Neuron (in vitro differentiated cells): Measurements from ENCODE around the gene CRLF1.
"Not testable (repeated sequence)": the region's sequence is repeated elsewhere in the genome, so short reads cannot be mapped to it uniquely, and the experiment has no call there.

Source experiments
- H2AFZ ChIP-seq: one replicate; pipeline ENCODE4 v1.6.1; 2013; ENCODE audit warnings: low read depth, mild to moderate bottlenecking, inconsistent platforms, low read length, moderate library complexity
- H3K27me3 ChIP-seq: one replicate; pipeline ENCODE4 v1.6.1; 2013; ENCODE audit warnings: low read length; ENCODE audit not compliant: insufficient read depth
- H3K36me3 ChIP-seq: one replicate; pipeline ENCODE4 v1.6.1; 2013; ENCODE audit warnings: low read length; ENCODE audit not compliant: insufficient read depth
- H3K4me1 ChIP-seq: one replicate; pipeline ENCODE4 v1.6.1; 2013; ENCODE audit warnings: low read length; ENCODE audit not compliant: insufficient read depth
- H3K4me3 ChIP-seq: 2 replicates; pipeline ENCODE4 v1.5.1; 2013; ENCODE audit warnings: mild to moderate bottlenecking, low read length, moderate library complexity
- H3K9me3 ChIP-seq: one replicate; pipeline ENCODE4 v1.6.1; 2013; ENCODE audit warnings: low read length

Gene CRLF1

DNA sequence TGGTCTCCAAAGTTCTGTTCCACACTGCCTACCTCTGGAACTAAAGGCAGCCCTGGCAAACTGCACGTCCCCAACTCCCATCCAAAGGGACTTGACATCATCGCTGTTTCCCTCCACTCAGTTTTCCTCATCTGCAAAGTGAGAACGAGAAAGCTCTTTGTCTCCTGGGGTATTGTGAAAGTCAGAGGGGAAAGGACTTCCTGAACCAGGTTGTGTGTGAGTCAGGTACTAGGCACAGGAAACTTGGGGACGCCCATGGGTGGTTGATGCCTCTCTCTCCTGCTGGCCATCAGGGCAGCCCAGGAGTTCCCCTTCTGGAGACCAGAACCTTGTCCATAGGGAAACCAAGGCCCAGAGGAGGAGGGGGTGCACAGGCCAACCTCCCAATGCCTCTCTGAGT is 4.7 kb downstream of the CRLF1 start:
- no peaks in the 10 kb centered on the region for H3K36me3 ChIP-seq
- peaks cover 57% of the 10 kb centered on the region for H3K27me3 ChIP-seq
- no peaks in the 10 kb centered on the region for H3K9me3 ChIP-seq
- H3K4me3 ChIP-seq = no peak overlapping the region
- H2AFZ ChIP-seq = no peak overlapping the region
- peaks cover 16% of the 10 kb centered on the region for H3K4me1 ChIP-seq

DNA sequence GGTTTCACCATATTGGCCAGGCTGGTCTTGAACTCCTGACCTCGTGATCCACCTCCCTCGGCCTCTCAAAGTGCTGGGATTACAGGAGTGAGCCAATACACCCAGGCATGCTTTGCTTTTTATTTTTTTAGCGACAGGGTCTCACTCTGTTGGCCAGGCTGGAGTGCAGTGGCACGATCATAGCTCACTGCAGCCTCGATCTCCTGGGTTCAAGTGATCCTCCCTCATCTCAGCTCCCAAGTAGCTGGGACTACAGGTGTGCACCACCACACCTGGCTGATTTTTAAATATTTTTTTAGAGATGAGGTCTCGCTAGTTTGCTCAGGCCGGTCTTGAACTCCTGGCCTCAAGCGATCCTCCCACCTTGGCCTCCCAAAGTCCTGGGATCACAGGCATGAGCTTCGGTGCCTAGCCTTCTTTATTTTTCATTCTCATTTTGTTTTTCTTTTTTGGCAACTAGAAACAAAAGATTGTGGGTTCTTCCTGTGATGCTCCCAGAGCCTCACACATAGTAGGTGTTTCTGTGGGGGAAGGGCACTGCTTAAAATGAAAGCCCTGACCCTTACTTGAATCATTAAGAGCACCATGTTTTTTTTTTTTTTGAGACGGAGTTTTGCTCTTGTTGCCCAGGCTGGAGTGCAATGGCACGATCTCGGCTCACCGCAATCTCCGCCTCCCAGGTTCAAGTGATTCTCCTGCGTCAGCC is 5.8 kb downstream of the CRLF1 start:
- not testable (repeated sequence) for H3K36me3 ChIP-seq, H2AFZ ChIP-seq, H3K9me3 ChIP-seq, H3K4me3 ChIP-seq
- Histone ChIP-seq H3K27me3 (peaks cover 53% of the 10 kb centered on the region), H3K4me1 (peaks cover 16% of the 10 kb centered on the region)

DNA sequence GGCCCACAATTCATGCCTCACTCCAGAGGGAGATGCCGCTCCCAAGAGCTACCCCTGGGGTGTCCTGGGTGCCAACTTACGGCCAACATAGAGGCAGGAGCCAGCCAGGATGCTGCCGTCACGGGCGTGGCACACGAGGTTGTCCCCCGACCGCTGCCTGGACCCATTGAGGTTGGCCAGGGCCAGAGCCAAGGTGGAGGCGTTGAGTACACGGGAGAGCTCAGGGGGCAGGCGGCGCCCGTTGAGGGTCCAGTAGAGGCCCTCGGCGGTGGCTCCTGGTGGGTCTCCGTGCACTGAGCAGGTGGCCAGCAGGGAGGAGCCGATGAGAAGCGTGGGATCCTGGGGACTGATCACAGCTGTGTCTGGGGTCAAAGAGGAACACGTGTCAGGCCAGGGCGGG is 7.1 kb downstream of the CRLF1 start:
- Histone ChIP-seq H3K36me3 (no peaks in the 10 kb centered on the region), H3K27me3 (peaks cover 49% of the 10 kb centered on the region), H2AFZ (no peak overlapping the region)

DNA sequence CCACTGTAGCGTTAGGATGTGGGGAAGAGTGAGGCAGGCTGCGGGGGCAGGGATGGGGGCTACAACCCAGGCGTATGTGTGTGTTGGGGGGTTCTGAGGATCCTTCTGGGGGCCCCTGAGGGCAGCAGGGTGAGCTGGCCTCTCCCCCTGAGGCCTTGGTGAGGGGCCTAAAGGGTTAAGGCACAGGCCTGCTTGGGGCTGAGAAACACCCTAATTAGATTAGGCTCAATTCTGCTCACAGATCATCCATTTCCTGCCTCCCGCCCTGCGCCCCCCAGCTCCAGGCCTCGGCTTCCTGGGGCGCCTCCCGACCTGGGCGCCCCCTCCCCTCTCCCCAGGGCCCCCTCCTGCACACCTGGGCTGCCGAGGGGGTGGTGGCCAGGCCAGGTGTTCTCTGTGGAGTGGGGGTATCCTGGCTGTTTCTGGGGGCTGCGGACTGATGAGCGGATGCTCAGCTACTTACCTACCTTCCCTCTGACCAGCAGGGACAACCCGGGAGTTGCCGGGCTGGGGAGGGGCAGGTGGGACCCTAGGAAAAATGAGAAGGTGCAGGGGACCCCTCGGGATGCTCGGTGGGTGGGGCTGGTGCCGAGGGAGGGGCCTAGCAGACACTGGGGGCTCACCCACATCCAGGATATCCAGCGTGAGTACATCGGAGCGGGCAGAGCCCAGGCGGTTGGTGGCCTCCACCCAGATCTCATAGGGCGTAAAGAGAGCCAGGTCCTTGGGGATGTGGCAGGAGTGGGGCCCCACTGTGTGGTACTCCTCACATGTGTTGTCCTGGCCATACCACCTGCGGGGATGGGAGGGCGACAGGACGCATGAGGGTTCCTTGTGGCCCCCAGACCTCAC is 8.6 kb downstream of the CRLF1 start:
- no peak overlapping the region for H2AFZ ChIP-seq
- H3K9me3 ChIP-seq = no peaks in the 10 kb centered on the region
- peaks cover 9% of the 10 kb centered on the region for H3K4me1 ChIP-seq
- peaks cover 36% of the 10 kb centered on the region for H3K27me3 ChIP-seq
- H3K36me3 ChIP-seq = no peaks in the 10 kb centered on the region
- H3K4me3 ChIP-seq = no peak overlapping the region

More for the DNA sequence above, 7.1 kb downstream of the CRLF1 start:
- Histone ChIP-seq H3K4me3 (no peak overlapping the region), H3K9me3 (no peaks in the 10 kb centered on the region), H3K4me1 (peaks cover 18% of the 10 kb centered on the region)

DNA sequence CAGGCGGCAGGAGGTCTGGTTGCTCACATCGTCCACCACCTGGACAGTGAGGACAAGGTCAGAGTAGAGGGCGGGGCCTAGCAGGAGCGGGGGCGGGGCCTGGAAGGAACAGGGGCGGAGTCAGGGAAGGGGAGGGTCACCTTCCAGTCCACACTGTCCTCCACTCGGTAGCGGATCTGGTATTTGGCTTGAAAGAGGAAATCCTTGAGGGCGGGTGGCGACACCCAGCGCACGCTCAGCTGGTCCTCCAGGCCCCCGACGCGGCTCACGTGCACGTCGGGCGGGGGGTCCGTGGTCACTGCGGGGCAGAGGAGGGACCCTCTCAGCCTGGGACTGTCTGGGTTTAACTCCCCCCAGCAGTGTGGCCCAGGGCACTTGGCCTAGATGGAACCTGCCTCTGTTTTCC is 9.8 kb downstream of the CRLF1 start:
- H3K27me3 ChIP-seq = peaks cover 25% of the 10 kb centered on the region
- no peak overlapping the region for H2AFZ ChIP-seq
- H3K4me1 ChIP-seq = peaks cover 9% of the 10 kb centered on the region
- no peak overlapping the region for H3K4me3 ChIP-seq
- H3K36me3 ChIP-seq = no peaks in the 10 kb centered on the region
- H3K9me3 ChIP-seq = no peaks in the 10 kb centered on the region

DNA sequence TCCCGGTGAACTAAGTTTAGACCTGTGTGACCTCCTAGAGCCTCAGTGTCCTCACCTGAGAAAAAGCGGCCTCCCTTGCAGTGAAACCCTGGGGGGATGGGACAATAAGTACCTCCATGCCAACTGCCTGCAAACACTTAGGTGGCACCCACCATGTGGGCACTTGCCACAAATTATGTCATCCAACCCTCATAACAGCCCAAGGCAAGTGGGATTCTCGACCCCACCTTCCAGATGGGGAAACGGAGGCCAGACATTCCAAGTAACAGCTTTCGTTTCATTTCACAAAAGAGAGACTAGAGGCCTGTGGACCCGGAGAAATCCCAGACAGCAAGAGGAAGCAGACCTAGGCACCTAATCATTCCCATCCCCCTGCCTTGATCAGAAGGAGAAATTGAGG is 11.1 kb downstream of the CRLF1 start:
- Histone ChIP-seq H3K9me3 (no peaks in the 10 kb centered on the region), H2AFZ (no peak overlapping the region), H3K4me1 (peaks cover 9% of the 10 kb centered on the region), H3K27me3 (peaks cover 22% of the 10 kb centered on the region), H3K4me3 (no peak overlapping the region), H3K36me3 (peaks cover 7% of the 10 kb centered on the region)

DNA sequence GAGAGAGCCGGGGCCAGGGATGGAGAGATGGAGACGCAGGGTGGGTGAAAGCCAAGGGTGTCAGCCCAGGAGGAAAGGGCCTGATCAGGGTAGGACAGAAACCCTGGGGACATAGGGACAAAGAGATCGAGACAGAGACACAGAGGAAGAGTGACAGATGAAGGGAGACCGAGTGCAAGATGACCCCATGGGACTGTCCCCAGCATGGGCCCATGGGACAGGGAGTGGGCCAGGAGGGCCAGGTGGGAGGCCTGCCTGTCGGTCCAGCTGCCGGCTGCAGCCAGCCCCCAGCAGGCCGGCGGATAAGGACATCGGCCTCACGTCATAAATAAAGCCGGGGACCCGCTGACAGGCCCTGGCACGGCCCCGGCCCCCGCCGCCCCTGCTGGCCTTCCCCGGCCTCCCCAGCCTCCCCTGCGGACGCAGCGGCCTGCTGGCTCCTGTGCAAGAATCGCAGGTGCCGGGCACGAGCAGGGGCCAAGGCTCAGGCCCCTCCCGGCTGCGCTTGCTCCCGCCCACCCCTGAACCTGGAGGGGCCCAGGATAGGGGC is 11.7 kb downstream of the CRLF1 start:
- Histone ChIP-seq H3K36me3 (peaks cover 9% of the 10 kb centered on the region), H2AFZ (peak overlapping the region; percentile 62), H3K9me3 (no peaks in the 10 kb centered on the region), H3K4me3 (peak overlapping the region; percentile 28), H3K4me1 (peaks cover 10% of the 10 kb centered on the region), H3K27me3 (peaks cover 22% of the 10 kb centered on the region)

DNA sequence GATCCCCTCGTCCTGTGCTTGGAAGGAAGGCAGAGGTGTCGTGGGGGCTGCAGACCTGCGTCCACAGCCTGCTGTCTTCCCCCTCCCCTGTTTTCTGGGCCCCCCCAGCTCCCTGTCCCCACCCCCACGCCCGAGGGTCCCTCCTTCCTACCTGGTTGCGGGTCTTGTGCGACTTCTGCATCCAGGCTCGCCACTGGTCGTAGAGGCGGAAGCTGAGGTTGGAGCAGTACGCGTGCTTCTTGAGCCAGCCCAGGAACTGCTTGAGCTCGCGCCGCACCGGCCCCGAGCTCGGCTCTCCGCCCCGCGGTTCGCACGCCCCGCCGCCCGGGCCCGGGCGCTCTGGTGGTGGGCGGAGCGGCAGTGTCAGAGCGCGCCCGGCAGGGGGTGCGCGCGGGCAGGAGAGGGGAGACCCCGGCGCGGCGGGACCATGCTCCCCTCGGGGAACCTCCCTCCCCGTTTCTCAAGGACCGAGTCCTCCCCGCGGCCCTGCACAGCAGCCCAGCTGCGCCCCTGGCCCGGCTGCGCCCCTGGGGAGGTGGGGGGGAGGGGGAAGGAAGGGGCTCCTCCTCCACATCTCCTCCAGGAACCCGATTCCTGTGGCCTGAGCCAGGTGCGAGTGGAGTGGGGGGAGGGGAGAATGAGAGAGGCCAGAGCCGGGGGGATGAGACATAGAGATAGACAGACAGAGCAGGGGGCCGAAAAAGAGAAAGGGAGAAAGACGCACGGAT is 12.3 kb downstream of the CRLF1 start:
- Histone ChIP-seq H3K4me3 (peak overlapping the region; percentile 28), H3K36me3 (peaks cover 9% of the 10 kb centered on the region), H3K4me1 (peaks cover 14% of the 10 kb centered on the region), H3K9me3 (no peaks in the 10 kb centered on the region), H2AFZ (peak overlapping the region; percentile 62), H3K27me3 (peaks cover 18% of the 10 kb centered on the region)

DNA sequence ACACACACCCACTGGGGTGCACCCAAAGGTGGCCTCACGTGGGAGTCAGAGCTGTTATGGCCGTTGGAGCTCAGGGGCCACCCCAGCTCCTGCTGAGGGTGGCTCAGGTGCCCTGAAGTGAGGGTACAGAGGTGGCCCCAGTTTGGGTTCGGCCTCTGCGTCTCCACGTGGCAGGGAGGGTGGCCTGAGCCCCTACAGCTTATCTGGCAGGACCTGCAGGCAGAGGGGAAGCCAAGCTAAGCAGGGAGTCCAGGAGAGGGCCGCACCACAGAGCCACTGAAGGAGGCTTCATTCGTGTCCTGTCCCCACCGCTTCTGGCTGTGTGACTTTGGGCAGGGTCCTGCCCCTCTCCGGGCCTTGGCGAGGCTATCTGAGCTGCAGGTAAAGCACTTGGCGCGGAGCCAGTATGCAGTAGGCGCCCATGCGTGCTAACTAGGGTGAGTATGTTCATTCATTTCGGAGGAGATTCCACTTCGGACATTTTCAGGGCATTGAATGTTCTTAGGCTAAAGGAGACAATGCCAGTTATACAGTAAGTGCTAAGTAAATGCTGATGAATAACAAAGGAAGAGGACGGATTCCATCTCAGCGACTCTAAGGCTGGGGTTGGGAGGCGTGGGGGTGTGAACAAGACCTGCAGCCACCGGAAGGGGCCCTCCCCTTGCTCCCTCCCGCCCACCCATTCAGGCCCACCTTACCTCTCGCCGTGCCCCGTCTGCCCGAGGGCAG is 13.1 kb downstream of the CRLF1 start:
- Histone ChIP-seq H3K4me3 (no peak overlapping the region), H3K36me3 (peaks cover 9% of the 10 kb centered on the region), H3K9me3 (no peaks in the 10 kb centered on the region)

DNA sequence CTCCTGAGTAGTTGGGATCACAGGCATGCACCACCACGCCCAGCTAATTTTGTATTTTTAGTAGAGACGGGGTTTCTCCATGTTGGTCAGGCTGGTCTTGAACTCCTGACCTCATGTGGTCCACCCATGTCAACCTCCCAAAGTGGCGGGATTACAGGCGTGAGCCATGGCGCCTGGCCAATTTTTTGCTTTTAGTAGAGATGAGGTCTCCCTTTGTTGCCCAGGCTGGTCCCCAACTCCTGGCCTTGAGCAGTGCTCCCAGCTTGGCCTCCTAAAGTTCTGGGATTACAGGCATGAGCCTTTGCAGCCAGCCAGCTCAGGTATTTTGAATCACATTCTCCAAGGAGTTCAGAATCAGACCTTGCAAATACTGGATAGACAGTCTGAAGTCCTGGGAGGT is 13.9 kb downstream of the CRLF1 start:
- peaks cover 10% of the 10 kb centered on the region for H3K27me3 ChIP-seq
- H3K4me1 ChIP-seq = peaks cover 14% of the 10 kb centered on the region
- H3K36me3 ChIP-seq, H3K4me3 ChIP-seq, H3K9me3 ChIP-seq, H2AFZ ChIP-seq: not testable (repeated sequence)

More for the DNA sequence above, 13.1 kb downstream of the CRLF1 start:
- H3K27me3 ChIP-seq = peaks cover 14% of the 10 kb centered on the region
- no peak overlapping the region for H2AFZ ChIP-seq
- peaks cover 14% of the 10 kb centered on the region for H3K4me1 ChIP-seq

DNA sequence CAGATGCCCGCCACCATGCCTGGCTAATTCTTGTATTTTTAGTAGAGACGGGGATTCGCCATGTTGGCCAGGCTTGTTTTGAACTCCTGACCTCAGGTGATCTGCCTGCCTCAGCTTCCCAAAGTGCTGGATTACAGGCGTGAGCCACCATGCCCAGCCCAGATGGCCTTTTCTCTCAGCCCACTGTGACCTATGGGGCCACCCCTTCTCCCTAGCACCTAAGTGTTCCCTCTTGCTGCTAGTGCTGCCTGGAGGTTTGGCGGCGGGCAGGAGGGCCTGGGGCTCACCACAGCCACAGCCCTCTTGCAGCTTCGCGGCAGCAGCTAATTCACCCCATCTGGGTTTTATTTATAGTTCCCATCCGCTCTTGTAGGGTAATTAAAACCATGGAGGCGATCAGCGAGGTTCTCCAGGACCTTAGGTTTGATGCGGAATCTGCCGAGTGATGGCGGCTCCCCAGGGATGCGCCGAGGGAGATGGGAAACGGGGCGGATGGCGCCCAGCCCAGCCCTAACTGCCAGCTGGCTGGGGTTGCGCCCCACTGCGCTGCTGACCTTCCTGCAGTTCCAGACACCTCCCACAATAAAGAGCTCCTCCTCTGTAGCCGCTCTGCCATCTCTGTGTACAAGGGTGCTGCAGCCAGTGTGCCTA is 14.7 kb downstream of the CRLF1 start:
- peaks cover 10% of the 10 kb centered on the region for H3K27me3 ChIP-seq
- H3K36me3 ChIP-seq = peaks cover 9% of the 10 kb centered on the region
- peaks cover 1% of the 10 kb centered on the region for H3K9me3 ChIP-seq
- H2AFZ ChIP-seq = no peak overlapping the region
- H3K4me1 ChIP-seq = peaks cover 14% of the 10 kb centered on the region
- no peak overlapping the region for H3K4me3 ChIP-seq
